ENCODE measurements around the gene FUBP1.

GRCh38 chr1:77954521-77954920 is 24.4 kb downstream of the FUBP1 start:
- TF ChIP-seq CTCF (IDR thresholded peaks at IDR 0.05 in 2 of 3, conservative IDR thresholded peaks at IDR 0.05 in 1 of 3; ENCODE audit: insufficient read depth in 2 of 3, low read depth in 1 of 3, low read length in 3 of 3) (no peak), FOXK2 (conservative IDR thresholded peaks at IDR 0.05 in 1 of 2, IDR thresholded peaks at IDR 0.05 in 1 of 2; ENCODE audit: low read depth in 2 of 2) (no peak), ZNF12 (CRISPR knock-in tag; IDR thresholded peaks at IDR 0.05) (no peak), NFYB (IDR thresholded peaks at IDR 0.05; ENCODE audit: extremely low read depth, insufficient read length) (no peak), KLF10 (CRISPR knock-in tag; IDR thresholded peaks at IDR 0.05) (no peak), USF2 (CRISPR knock-in tag; IDR thresholded peaks at IDR 0.05) (no peak)
